Measurements from ENCODE around the gene KCTD2. TPM values are rescaled to one million over a fixed set of nuclear protein-coding genes. Genes with fewer than 3 reads are reported as not detected.
A peak's percentile ranks its signal among the peaks of the same experiment; 100 is the strongest.

Gene KCTD2
- total and polyA plus RNA-seq, 2 of the 13 experiments (the other 11 are each of a cell fraction or from before 2014, with no cell fraction given): 28.3 to 32.6 TPM

- TF ChIP-seq NFKBIZ (CRISPR knock-in tag; IDR thresholded peaks at IDR 0.05) (peak; percentile 22; the same call in 1 of the 2 replicates), SATB2 (CRISPR knock-in tag; IDR thresholded peaks at IDR 0.05) (no peak), HOXA5 (CRISPR knock-in tag; IDR thresholded peaks at IDR 0.05) (no peak), ZNF639 (CRISPR knock-in tag; conservative IDR thresholded peaks at IDR 0.05) (no peak; the same call in 1 of the 2 replicates), MXD4 (CRISPR knock-in tag; IDR thresholded peaks at IDR 0.05) (0 out of 2 replicates have a peak, but pooled peaks have one; percentile 62), KLF9 (CRISPR knock-in tag; IDR thresholded peaks at IDR 0.05; ENCODE audit: low read depth) (no peak), NFRKB (IDR thresholded peaks at IDR 0.05) (no peak), FOXK1 (CRISPR knock-in tag; IDR thresholded peaks at IDR 0.05; ENCODE audit: borderline replicate concordance, low read depth) (no peak), RAD21 (CRISPR knock-in tag; IDR thresholded peaks at IDR 0.05) (no peak; the same call in 1 of the 2 replicates), ZNF44 (CRISPR knock-in tag; IDR thresholded peaks at IDR 0.05) (no peak), PRDM15 (CRISPR knock-in tag; IDR thresholded peaks at IDR 0.05) (peak; percentile 11; the same call in 1 of the 2 replicates), GPN1 (CRISPR knock-in tag; IDR thresholded peaks at IDR 0.05; ENCODE audit: borderline replicate concordance) (no peak), TFE3 (CRISPR knock-in tag; IDR thresholded peaks at IDR 0.05) (peak; percentile 75), HINFP (CRISPR knock-in tag; IDR thresholded peaks at IDR 0.05; ENCODE audit: low read depth) (peak; percentile 48; the same call in 1 of the 2 replicates), HMGA1 (CRISPR knock-in tag; conservative IDR thresholded peaks at IDR 0.05) (no peak), ZNF564 (CRISPR knock-in tag; IDR thresholded peaks at IDR 0.05) (peak; percentile 55; the same call in 1 of the 2 replicates)
These were observed 44.1 kb downstream of the KCTD2 start (continued) for GRCh38 chr17:75090871-75091854.

All from HepG2 (cell line).